ENCODE measurements around the gene KCNJ3.

The KCNJ3 gene, protein sequence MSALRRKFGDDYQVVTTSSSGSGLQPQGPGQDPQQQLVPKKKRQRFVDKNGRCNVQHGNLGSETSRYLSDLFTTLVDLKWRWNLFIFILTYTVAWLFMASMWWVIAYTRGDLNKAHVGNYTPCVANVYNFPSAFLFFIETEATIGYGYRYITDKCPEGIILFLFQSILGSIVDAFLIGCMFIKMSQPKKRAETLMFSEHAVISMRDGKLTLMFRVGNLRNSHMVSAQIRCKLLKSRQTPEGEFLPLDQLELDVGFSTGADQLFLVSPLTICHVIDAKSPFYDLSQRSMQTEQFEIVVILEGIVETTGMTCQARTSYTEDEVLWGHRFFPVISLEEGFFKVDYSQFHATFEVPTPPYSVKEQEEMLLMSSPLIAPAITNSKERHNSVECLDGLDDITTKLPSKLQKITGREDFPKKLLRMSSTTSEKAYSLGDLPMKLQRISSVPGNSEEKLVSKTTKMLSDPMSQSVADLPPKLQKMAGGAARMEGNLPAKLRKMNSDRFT

DNA sequence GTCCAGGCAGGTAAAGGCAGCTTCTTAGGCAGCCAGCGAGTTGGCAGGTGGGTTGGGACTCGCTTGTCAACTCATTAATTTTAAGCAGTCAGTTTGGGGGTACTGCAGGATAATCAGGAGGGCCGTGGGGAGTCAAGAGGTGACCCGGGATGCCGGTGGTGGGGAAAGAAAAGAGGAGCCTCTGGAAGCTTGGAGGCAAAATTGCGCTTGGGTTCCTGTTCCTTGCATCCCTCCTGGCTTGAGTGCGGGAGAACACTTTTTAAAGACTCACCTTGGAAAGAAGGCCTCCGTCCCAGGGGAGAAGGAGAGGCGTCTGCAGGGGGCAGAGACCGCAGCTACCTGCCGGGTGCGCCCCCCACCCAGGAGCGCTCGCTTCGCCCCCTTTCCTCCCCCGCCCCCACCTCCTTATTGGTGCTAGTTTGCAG, at the start of gene KCNJ3:
TSS of gene KCNJ3 (plus strand) at position 400 of the 425 bp plus-strand sequence. CDS start 81 bp downstream, outside the sequence.
- DNase-seq = no peak

DNA sequence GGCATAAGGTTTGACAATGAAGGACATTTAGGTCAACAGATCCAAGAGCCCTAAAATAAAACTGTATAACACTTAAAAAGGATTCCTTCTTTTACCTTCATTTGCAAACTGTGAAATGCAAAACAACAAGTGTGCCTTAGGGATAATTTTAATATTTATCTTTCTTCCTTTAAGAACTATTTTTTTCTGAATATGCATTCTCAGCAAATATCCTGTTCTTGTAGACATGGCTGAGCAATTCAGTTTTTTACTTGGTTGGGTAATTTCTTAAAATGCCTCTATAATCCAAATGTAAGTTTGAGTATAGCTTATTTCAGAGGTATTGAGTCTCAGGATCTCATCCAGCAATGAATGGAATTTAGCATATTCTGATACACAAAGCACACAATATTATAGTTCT, 43.0 kb upstream of the KCNJ3 start:
- DNase-seq = no peak

DNA sequence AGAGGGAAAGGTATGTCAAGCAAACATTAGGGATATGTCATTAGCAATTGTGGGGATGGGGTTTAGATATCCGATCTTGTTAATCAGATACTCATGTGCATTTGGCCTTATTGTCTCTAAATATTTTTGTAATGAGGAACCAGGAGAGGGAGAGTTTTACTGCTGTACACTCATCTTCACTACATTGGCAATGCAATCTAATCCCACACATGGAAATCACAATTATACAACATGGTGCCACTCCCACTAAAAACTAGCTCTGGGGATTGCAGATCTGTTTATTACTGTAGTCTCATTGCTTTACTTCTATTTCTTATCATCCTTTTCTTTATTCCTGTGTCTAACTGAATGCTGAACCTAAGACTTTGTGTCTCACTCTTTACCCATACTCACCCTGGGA, 39.6 kb upstream of the KCNJ3 start:
- DNase-seq = no peak

DNA sequence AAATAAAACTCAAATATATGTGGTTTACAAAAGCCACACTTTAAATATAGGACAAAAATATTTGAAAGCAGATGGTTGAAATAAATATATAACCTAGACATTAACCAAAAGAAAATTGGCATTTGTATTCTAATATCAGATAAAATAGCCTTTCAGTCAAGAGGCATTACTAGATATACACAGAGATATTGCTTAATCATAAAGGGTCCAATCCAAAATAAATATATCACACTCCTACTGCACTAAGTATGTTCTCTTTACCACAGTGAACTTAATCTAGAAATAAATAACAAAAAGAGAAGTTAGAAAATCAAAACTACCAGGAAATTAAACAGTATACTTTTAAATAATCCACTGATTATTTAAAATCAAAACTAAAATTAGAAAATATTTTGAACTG, 34.2 kb upstream of the KCNJ3 start:
- no peak for DNase-seq

DNA sequence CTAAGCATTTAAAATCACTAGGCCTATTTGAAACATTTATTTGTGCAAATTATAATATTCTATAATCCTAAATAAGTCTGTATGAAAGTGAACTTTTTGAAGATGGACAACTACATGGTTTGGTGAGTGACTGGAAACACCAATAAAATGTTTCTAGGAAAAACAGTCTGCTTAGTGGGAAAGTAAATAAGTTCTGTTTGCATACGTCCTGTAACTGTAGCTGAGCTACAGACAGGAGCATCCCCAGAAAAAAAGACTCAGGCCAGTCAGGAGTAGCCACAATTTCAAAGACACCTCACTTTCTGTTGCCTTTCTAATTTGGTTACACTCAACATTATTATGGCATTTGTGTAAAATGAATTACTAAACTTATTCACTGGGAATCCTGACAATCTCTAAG, 28.4 kb upstream of the KCNJ3 start:
- DNase-seq = no peak

DNA sequence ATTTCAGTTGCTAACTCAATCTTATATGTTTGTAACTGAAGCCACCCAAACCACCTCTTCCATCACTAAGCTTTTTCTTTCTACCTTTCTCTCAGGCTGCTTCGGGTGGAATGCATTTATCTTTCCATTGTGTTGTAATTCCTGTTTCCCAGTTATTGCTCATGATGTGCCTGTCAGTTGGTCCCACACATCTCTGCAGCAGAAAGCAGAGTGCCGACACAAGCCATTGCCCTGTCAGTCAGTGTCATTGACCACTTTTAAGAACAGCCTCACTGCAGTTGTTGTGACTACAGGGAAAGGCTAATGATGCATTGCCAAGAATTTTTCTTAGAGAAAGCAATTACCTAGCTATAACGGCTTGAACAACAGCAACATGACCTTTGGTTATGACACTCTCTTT, 24.8 kb upstream of the KCNJ3 start:
- DNase-seq = no peak

DNA sequence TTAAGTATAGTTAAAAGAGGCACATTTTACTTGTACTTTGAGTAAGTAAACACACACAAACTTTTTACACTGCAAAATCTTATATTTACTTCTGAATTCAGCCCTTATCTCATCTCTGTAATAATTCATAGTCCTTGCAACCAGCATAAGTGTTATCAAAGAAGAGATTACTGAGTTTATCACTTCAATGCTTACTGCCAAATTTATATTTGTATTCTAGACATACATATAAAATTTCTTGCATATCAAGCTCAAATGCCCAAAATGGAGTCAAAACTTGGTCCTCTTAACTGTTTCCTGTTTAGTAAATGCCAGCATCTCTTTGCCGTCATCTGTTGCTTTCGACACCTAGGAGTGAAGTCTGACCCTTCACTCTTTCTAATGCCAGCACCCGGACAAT, 21.1 kb upstream of the KCNJ3 start:
- DNase-seq = no peak

DNA sequence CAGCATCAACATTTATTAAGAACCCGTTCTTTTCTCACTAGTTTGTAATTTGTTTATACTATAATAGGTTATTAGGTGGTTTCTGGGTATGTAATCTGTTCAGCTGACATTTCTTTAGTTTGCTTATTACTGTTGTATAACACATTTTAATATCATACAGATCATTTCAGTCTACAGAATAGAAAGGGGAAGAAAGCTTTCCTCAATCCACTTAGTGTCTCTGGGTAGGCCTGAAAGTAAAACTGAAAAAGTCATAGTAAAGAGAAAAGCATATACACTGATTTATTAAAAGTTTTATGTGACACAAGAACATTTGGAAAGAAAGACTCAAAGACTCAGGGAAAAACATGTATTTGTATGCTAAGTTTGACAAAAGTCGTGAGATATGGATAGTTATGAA, 16.8 kb upstream of the KCNJ3 start:
- DNase-seq = no peak

DNA sequence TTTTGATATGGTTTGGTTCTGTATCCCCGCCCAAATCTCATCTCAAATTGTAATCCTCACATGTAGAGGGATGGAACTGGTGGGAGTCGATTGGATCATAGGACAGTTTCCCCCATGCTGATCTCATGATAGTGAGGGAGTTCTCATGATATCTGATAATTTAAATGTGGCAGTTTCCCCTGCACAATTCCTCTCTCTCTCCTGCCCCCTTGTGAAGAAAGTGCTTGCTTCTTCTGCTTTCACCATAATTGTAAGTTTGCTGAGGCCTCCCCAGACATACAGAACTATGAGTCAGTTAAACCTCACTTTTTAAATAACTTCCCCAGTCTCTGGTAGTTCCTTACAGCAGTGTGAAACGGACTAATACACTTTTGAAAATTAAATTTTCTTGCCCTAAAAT, 12.3 kb upstream of the KCNJ3 start:
- DNase-seq = no peak

DNA sequence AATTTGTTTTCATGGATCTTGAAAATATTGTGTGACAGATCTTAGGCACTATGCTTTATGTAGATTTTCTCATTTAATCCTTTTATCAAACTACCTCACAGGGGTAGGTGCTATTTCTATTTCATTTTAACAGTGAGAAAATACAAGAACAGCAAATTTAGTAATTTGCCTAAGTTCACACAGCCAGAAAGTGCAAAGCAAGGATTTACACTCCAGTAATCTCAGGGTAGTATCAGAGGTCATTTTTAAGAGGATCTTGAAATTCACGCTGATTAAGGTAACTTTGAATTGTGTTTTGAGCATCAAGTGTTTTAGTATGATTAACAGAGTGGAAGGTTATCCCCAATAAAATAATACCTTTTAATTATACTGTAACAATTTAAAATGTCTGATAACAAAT, 10.1 kb upstream of the KCNJ3 start:
- DNase-seq = no peak

DNA sequence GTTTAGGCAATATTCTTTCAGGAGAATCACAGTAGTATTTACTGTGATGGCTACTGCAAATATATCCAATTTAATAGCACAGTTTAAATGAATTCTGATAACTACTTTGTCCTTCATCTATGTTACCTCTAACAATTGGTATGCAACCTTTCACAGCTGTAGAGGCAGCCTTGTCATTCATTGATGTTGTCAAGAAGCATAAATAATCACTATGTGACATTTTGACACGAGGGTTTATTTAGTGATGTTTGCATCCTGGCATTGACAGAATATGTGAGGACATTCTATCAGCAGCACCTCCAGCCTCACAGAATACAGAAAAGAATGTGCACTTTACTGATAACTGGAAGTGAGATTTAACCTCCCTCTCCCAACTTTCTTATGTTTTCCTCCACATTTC, 9.3 kb upstream of the KCNJ3 start:
- no peak for DNase-seq

DNA sequence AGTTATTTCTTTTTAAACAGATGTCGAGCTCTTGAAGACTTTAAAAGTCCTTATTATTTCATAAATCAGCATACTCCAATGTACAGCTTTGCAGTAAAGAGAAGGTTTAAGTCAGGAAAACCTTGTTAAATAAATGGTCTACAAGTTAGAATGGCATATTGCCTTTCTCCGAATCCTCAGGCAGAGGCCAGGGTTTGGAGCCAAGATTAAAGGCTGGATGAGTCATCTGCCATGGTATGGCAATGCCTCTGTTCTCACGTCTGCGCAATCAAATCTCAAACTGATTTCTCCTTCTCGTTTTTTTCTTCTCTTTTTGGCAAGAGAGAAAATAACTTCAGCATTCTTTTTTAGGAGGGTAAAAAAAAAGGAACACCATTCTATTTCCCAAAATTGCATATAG, 5.6 kb upstream of the KCNJ3 start:
- no peak for DNase-seq

DNA sequence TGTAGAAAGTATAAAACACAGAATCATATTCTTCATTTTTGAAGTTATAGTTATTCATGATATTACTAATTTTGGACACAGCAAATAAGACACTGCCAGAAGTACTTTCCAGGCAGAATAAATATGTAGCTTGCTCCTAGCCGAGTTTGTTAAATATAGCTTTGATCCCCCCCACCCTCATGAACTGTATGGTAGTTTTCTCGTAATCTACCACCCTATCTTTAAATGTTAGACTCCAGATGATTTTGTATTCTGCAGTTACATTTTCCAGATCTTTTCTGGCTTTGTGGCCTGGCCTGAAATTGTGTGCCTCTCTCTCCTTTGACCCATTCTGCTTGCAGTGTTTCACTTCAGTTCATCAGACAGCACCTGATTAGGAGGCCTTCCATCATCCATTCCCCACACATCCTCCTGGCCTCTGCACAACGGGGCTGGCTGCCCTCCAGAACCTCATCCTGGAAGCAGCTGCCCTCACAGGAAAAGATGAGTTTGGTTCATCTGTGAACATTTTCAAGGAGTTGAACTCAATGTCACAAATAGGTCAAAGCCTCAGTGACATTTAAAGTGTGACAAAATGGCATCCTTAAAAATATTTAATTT, 4.7 kb upstream of the KCNJ3 start:
- DNase-seq = no peak

DNA sequence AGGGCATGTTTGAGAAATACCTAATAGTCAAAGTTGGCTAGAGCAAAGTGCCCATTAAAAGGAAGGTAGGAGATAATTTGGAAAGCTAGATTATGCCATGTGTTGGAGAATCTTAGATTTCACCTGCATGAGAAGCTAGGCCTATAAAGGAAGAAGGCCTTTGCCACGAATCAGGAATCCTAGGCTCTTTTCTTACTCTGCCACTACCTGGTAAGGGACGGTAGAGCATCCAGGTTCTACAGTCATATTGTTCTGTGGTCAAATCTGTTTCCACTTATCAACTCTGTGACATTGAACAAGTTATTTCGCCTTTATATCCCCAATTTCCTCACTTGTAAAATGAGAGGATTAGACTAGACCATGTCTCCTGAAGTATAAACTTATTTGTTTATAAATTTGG, 3.6 kb upstream of the KCNJ3 start:
- DNase-seq = no peak

DNA sequence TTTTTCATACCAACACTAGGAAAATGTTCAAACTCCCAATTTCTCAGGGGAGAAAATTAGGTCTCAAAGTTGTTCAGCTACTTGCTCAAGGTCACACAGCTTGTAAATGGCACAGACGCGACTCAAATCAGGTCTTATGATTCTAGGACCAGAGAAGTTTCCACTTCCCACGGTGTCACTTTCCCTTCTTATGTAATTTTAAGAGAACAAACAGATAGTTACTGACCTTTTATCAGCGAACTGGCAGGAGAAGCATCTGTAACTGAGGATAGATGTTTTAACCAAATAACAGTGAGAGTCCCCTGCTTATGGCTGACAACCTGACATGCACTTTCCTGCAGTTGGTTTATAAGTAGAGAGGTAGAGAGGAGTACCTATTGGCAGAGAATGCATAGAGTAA, 2.1 kb upstream of the KCNJ3 start:
- DNase-seq = no peak

DNA sequence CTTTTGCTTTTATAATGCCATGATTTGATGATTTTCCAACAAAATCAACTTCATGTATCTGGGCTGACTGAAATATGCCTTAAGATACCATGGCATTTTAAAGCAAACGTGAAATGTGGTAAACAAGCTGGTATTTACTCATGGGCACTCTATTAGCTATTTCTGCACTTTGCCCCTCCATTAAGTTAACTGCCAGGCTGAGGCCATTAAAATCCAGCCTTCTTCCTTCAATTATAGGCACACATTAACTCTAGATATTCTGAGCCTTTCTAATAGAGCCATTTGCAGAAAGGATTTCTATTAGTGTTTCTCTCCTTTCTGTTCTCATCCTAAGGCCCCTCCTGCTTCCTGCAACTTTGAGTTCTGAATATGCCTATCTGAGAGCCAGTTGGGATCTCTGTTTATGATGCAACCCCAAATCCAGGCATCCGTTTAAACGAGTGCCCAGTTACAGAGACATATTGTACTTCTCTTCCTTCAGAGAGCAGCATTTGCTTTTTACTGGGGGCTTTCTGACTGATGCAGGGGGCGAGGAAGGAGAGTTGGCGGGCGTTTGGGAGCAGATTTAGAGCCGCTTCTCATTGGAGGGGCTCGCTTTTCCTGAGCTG, 1.6 kb upstream of the KCNJ3 start:
- DNase-seq = no peak

DNA sequence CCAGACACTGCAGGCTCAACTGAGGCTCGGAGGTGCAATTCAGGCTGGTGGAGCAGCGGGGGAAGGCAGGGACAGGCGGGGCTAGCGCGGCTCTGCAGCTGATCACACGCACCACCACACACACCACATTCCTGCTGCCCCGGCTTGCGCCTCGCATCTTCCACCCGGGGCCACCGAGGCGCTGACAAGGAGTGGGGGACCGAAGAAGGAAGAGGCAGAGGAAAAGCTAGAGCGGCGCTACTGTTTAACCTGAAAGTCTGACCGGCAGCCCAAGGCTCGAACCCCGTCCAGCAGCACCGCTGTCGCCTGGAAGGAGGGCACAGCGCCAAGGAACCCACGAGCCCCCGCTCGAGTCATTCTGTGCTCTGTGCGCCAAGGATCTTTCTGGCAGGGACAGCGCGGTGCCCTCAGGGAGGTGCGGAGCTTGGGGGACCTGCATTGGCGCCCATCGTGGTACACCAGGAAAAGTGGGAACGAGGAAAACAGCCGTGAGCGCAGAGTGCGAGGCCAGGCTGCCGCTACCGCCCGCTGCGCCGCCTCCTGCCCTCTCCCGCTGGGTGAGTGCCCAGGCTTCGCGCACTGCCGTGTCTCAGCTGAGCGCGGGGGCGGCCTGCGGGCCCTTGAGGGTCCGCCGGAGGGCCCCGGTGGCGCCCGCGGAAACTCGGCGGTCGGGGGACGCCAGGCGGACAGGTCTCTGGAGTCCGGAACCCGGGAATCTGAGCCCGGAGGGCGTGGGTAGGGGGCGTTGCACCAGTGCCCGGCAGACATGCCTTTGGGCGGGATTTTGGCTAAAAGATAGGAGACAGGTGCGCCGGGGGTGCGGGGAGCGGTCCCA, 860 bp upstream of the KCNJ3 start:
- no peak for DNase-seq

DNA sequence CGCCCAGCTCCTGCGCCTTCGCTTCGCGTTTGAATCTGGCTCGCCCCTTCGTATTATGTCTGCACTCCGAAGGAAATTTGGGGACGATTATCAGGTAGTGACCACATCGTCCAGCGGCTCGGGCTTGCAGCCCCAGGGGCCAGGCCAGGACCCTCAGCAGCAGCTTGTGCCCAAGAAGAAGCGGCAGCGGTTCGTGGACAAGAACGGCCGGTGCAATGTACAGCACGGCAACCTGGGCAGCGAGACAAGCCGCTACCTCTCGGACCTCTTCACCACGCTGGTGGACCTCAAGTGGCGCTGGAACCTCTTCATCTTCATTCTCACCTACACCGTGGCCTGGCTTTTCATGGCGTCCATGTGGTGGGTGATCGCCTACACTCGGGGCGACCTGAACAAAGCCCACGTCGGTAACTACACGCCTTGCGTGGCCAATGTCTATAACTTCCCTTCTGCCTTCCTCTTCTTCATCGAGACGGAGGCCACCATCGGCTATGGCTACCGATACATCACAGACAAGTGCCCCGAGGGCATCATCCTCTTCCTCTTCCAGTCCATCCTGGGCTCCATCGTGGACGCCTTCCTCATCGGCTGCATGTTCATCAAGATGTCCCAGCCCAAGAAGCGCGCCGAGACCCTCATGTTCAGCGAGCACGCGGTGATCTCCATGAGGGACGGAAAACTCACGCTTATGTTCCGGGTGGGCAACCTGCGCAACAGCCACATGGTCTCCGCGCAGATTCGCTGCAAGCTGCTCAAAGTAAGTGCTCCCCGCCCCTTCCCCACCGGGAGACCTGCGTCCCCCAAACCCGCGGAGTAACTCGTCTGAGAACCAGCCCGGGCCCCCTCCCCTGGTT, 453 bp downstream of the KCNJ3 start:
- no peak for DNase-seq

DNA sequence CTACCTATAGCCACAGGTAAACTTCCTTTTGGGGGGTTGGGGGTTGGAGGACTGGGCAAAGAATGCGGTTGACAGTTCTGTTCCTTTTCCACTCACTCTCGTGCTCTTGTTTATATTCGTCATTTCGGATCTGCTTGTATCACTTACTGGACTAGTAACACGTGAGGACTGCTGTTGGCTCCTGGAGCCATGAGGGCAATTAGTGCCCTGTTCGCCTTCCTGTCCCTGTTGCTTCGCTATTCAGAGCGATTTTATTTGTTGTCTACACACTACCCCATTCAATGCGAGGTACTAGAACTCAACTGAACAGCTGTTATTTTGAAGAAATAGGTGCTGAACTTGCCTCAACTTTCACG, 1.1 kb downstream of the KCNJ3 start:
- DNase-seq = no peak

DNA sequence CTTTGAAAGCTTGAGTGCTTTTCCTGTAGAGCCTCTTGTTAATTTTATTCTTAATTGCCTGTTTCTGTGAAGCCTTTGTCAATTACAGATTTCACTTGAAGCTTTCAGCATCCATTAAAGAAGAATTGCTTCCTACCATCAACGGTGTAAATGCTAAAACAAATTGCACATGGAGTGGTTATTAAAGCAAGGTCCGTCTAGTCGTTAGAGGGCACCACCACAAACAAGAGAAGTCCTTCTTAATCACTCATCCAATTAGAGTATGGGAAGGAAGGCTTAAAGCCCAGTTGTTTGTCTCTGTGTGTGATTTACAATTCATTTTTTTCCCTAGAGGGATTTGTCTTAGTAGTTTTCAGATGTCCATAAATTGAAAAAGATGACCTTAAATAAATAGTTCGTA, 1.6 kb downstream of the KCNJ3 start:
- no peak for DNase-seq

DNA sequence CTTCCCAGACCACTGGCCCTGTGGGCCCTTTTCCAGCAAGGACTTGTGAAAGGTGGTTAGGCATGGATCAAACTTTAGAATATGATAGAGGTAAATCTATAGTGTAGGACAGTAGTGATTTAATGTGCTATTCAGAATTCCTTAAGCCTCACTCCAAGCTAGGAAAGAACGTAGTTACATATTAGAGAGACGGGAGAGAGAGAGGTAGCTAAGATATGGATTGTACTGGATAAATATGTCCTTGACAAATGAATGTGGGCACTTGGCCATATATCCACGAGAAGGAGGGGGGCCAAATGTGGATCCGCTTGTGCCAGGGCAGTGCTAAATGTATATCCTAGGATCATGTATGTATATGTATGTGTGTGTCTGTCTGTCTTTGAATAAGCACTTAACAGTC, 6.5 kb downstream of the KCNJ3 start:
- no peak for DNase-seq

DNA sequence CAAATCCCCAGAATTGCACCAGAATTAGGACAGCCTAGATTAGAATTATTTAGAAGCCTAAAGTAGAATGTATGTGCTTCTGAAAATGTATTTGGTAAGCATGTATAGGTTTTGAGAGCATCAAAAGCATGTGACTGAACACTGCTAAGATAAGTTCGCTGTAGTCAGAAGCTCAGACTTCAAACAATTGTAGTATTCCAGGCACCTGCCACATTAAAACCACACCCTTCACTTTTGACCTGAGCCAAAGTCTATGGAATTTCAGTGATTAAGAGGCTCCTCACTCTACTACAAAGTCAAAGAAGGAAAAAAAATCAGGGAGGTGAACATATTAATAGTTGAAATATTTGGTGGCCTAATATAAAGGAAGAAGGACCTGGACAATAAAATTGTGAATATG, 8.2 kb downstream of the KCNJ3 start:
- no peak for DNase-seq

All from stimulated activated CD4-positive, alpha-beta T cell treated with anti-CD3 and anti-CD28 coated beads, Interleukin-4, amount 100 ng/mL, for 24 hours (primary cell).